IMR-90 (cell line): Measurements from ENCODE around the gene SAMD11. TPM values are rescaled to one million over a fixed set of nuclear protein-coding genes. Genes with fewer than 3 reads are reported as not detected.
A peak's percentile ranks its signal among the peaks of the same experiment; 100 is the strongest.

Experiments
- ATAC-seq: fragments of 200-7000 bp; cut with Tn5 transposase; 2 replicates; pipeline ENCODE4 v1.9.1; 2020; ENCODE audit warnings: low read depth, mild to moderate bottlenecking, moderate library complexity
- BruUV-seq: library from RNA; stranded (reverse); fragments of 400-500 nt; replicated peaks from 2 replicates; lab custom pipeline; 2021; lab: Mats Ljungman, UMichigan
- CTCF ChIA-PET: fragments of 300-600 bp; formaldehyde crosslinking; extraction: SDS; loops from one replicate; lab custom pipeline; 2021; ENCODE audit warnings: antibody characterized with exemption; lab: Yijun Ruan, JAX
- POLR2A ChIA-PET: fragments of 300-600 bp; sonication (Branson Sonifier 250); formaldehyde crosslinking; loops from one replicate; lab custom pipeline; 2022; ENCODE audit warnings: antibody characterized with exemption; ENCODE audit not compliant: unreplicated experiment; lab: Charles Lee
- DNase-seq: peaks from one replicate; pipeline ENCODE4 v3.0.0; 2013
- H2AFZ ChIP-seq: replicated peaks from 2 replicates; pipeline ENCODE3; 2013; ENCODE audit warnings: low read length, mild to moderate bottlenecking; ENCODE audit not compliant: poor library complexity
- H2AK5ac ChIP-seq: 2 replicates; pipeline ENCODE4 v1.6.1; 2013; ENCODE audit warnings: low read depth, low read length, inconsistent platforms
- H2AK9ac ChIP-seq: replicated peaks from 2 replicates; pipeline ENCODE3; 2013; ENCODE audit warnings: mild to moderate bottlenecking, low read depth, low read length, moderate library complexity; ENCODE audit not compliant: poor library complexity
- H2BK120ac ChIP-seq: 2 replicates; pipeline ENCODE4 v1.6.1; 2013; ENCODE audit warnings: low read depth, low read length, inconsistent platforms
- H2BK15ac ChIP-seq: 3 replicates; pipeline ENCODE4 v1.6.1; 2013; ENCODE audit warnings: low read depth, low read length, inconsistent platforms
- H2BK20ac ChIP-seq: 2 replicates; pipeline ENCODE4 v1.6.1; 2013; ENCODE audit warnings: low read depth, mild to moderate bottlenecking, inconsistent platforms, low read length, moderate library complexity
- H2BK5ac ChIP-seq: 2 replicates; pipeline ENCODE4 v1.6.1; 2013; ENCODE audit warnings: mild to moderate bottlenecking, low read depth, low read length, inconsistent platforms; ENCODE audit not compliant: poor library complexity, severe bottlenecking
- H3K14ac ChIP-seq: replicated peaks from 2 replicates; pipeline ENCODE4 v1.6.1; 2013; ENCODE audit warnings: low read depth, low read length, inconsistent platforms
- H3K18ac ChIP-seq: 2 replicates; pipeline ENCODE4 v1.6.1; 2013; ENCODE audit warnings: low read depth, low read length, control low read depth
- H3K23ac ChIP-seq: 2 replicates; pipeline ENCODE4 v1.6.1; 2013; ENCODE audit warnings: low read depth, low read length, inconsistent platforms
- H3K27ac ChIP-seq: 2 replicates; pipeline ENCODE4 v1.5.1; 2013; ENCODE audit warnings: mild to moderate bottlenecking, control low read depth, low read length; ENCODE audit not compliant: insufficient read depth
- H3K27me3 ChIP-seq: 2 replicates; pipeline ENCODE4 v1.6.1; 2013; ENCODE audit warnings: low read length; ENCODE audit not compliant: control insufficient read depth, insufficient read depth
- H3K36me3 ChIP-seq: 2 replicates; pipeline ENCODE4 v1.6.1; 2013; ENCODE audit warnings: low read length, mixed read lengths; ENCODE audit not compliant: control insufficient read depth, insufficient read depth
- H3K4ac ChIP-seq: 2 replicates; pipeline ENCODE4 v1.6.1; 2013; ENCODE audit warnings: low read depth, low read length, inconsistent platforms
- H3K4me1 ChIP-seq: 2 replicates; pipeline ENCODE4 v1.6.1; 2013; ENCODE audit warnings: low read length, mixed read lengths; ENCODE audit not compliant: control insufficient read depth, insufficient read depth
- H3K4me2 ChIP-seq: 2 replicates; pipeline ENCODE4 v1.6.1; 2013; ENCODE audit warnings: low read depth, mild to moderate bottlenecking, control low read depth, low read length, moderate library complexity
- H3K4me3 ChIP-seq: 2 replicates; pipeline ENCODE4 v1.5.1; 2013; ENCODE audit warnings: low read depth, mild to moderate bottlenecking, control low read depth, low read length, moderate library complexity; ENCODE audit not compliant: insufficient read depth
- H3K56ac ChIP-seq: 2 replicates; pipeline ENCODE4 v1.6.1; 2013; ENCODE audit warnings: low read length, inconsistent platforms; ENCODE audit not compliant: insufficient read depth; ENCODE audit errors: extremely low read depth
- H3K79me1 ChIP-seq, 2 experiments: 2 replicates each; pipeline ENCODE4 v1.6.1; 2013; ENCODE audit warnings: low read length in 2 of 2, inconsistent platforms in 1 of 2, low read depth in 1 of 2
- H3K9ac ChIP-seq: 2 replicates; pipeline ENCODE4 v1.6.1; 2013; ENCODE audit warnings: low read depth, low read length, control low read depth
- H3K9me1 ChIP-seq: 2 replicates; pipeline ENCODE4 v1.6.1; 2013; ENCODE audit warnings: low read length, inconsistent platforms; ENCODE audit not compliant: insufficient read depth
- H3K9me3 ChIP-seq: 2 replicates; pipeline ENCODE4 v1.6.1; 2013; ENCODE audit warnings: low read length; ENCODE audit not compliant: control insufficient read depth, insufficient read depth
- H4K20me1 ChIP-seq: 2 replicates; pipeline ENCODE4 v1.6.1; 2013; ENCODE audit warnings: low read length, inconsistent platforms; ENCODE audit not compliant: insufficient read depth
- H4K5ac ChIP-seq: 2 replicates; pipeline ENCODE4 v1.6.1; 2013; ENCODE audit warnings: mild to moderate bottlenecking, low read depth, low read length, control low read depth
- H4K8ac ChIP-seq, 2 experiments: 2 replicates each; pipeline ENCODE4 v1.6.1; 2013; ENCODE audit warnings: low read depth in 2 of 2, low read length in 2 of 2, control low read depth in 1 of 2, inconsistent platforms in 1 of 2
- H4K91ac ChIP-seq: 2 replicates; pipeline ENCODE4 v1.6.1; 2013; ENCODE audit warnings: low read depth, low read length, inconsistent platforms; ENCODE audit not compliant: insufficient read depth
- BHLHE40 ChIP-seq: fragments of 150-350 bp; IDR thresholded peaks from 2 replicates; pipeline ENCODE4 v1.6.1; 2016; ENCODE audit warnings: mild to moderate bottlenecking, low read depth, low read length
- CEBPB ChIP-seq: IDR thresholded peaks from 2 replicates; pipeline ENCODE4 v1.6.1; 2012; ENCODE audit warnings: low read depth, low read length, improper control_type of control experiment
- CHD1 ChIP-seq: IDR thresholded peaks from 2 replicates; pipeline ENCODE4 v1.6.1; 2012; ENCODE audit warnings: low read depth, low read length, improper control_type of control experiment
- CTCF ChIP-seq: conservative IDR thresholded peaks from 2 replicates; pipeline ENCODE4 v1.5.1; 2012; ENCODE audit warnings: mild to moderate bottlenecking, low read depth, low read length, improper control_type of control experiment
- ELK1 ChIP-seq: fragments of 150-350 bp; IDR thresholded peaks from 2 replicates; pipeline ENCODE4 v1.6.1; 2016; ENCODE audit warnings: low read depth, mild to moderate bottlenecking, low read length, moderate library complexity, borderline replicate concordance
- FOS ChIP-seq: fragments of 150-350 bp; IDR thresholded peaks from 2 replicates; pipeline ENCODE4 v1.6.1; 2016; ENCODE audit warnings: low read depth, low read length
- MAFK ChIP-seq: IDR thresholded peaks from 2 replicates; pipeline ENCODE4 v1.6.1; 2012; ENCODE audit warnings: low read depth, low read length, improper control_type of control experiment
- MAZ ChIP-seq: IDR thresholded peaks from 2 replicates; pipeline ENCODE4 v1.6.1; 2012; ENCODE audit warnings: low read depth, mild to moderate bottlenecking, low read length, improper control_type of control experiment, moderate library complexity, borderline replicate concordance
- MXI1 ChIP-seq: IDR thresholded peaks from 2 replicates; pipeline ENCODE4 v1.6.1; 2012; ENCODE audit warnings: low read depth, mild to moderate bottlenecking, low read length, moderate library complexity, borderline replicate concordance
- NFE2L2 ChIP-seq: fragments of 150-350 bp; IDR thresholded peaks from 2 replicates; pipeline ENCODE4 v1.6.1; 2016; ENCODE audit warnings: low read depth, mild to moderate bottlenecking, low read length
- POLR2A ChIP-seq: IDR thresholded peaks from 2 replicates; pipeline ENCODE4 v1.6.1; 2012; ENCODE audit warnings: mild to moderate bottlenecking, low read depth, low read length
- RAD21 ChIP-seq: IDR thresholded peaks from 2 replicates; pipeline ENCODE4 v1.6.1; 2012; ENCODE audit warnings: low read length, improper control_type of control experiment
- RCOR1 ChIP-seq: IDR thresholded peaks from 2 replicates; pipeline ENCODE4 v1.6.1; 2012; ENCODE audit warnings: mild to moderate bottlenecking, low read length, improper control_type of control experiment; ENCODE audit not compliant: insufficient replicate concordance
- RFX5 ChIP-seq: IDR thresholded peaks from 2 replicates; pipeline ENCODE4 v1.8.0; 2012; ENCODE audit warnings: low read depth, mild to moderate bottlenecking, low read length, moderate library complexity
- SMC3 ChIP-seq: fragments of 150-350 bp; IDR thresholded peaks from 2 replicates; pipeline ENCODE4 v1.6.1; 2016; ENCODE audit warnings: low read depth, mild to moderate bottlenecking, antibody characterized with exemption, low read length, moderate library complexity
- USF2 ChIP-seq: fragments of 150-350 bp; IDR thresholded peaks from 2 replicates; pipeline ENCODE4 v1.6.1; 2017; ENCODE audit warnings: mild to moderate bottlenecking, antibody characterized with exemption, low read length, low read depth
- WGBS, 2 experiments: methylation state at CpG; one replicate each; pipeline versions ENCODE4 v1.1.5 to v1.1.7; 2013; ENCODE audit warnings: missing lambda C conversion rate in 2 of 2; ENCODE audit not compliant: insufficient read length in 1 of 2; ENCODE audit errors: extremely low coverage in 2 of 2; 5-methylcytosine and 5-hydroxymethylcytosine counted together
- dilution Hi-C: fragments of 300-500 bp; cut with HindIII; formaldehyde crosslinking; loops from one replicate; pipeline ENCODE4 v1.14.3; 2018; ENCODE audit warnings: low sequenced_read_pairs; ENCODE audit not compliant: unreplicated experiment
- in situ Hi-C: fragments of 300-500 bp; cut with MboI; formaldehyde crosslinking; loops from 3 replicates; pipeline ENCODE4 v1.14.3; 2019; ENCODE audit warnings: low sequenced_read_pairs, inconsistent platforms, mixed read lengths
- intact Hi-C: fragments of 100-400 bp; cut with micrococcal nuclease; formaldehyde crosslinking; loops from 2 replicates; pipeline ENCODE4 v1.10.0; 2022
- polyA plus RNA-seq, 3 experiments: library from polyadenylated mRNA; depleted of rRNA; stranded (reverse); fragments of >200 nt; gene quantifications; 2 replicates each; pipeline ENCODE4 v1.2.3, GENCODE V29; 2012; ENCODE audit warnings: low replicate concordance in 1 of 3
- total RNA-seq: library from RNA; depleted of rRNA; stranded (reverse); fragments of >200 nt; gene quantifications from 2 replicates; pipeline ENCODE4 v1.2.3, GENCODE V29; 2012

SAMD11 gene
- total and polyA plus RNA-seq, 2 of the 4 experiments (the other 2 are of a cell fraction), result 5.9 to 22.9 TPM

- H3K9ac ChIP-seq, result no peak within 1 kb of the TSS
- peak within 1 kb of the TSS; percentile 37 for H2AK9ac ChIP-seq
- H3K36me3 ChIP-seq, result no peaks in the 10 kb centered on the region
- dilution Hi-C loops, result no loop called here
- H3K4me1 ChIP-seq, result no peaks in the 10 kb centered on the region
- no peaks in the 10 kb centered on the region for H3K9me1 ChIP-seq
- no peak within 1 kb of the TSS for H2BK15ac ChIP-seq
- H3K27ac ChIP-seq, result no peak within 1 kb of the TSS
- H2BK20ac ChIP-seq, result no peak within 1 kb of the TSS
- no peak within 1 kb of the TSS for H2BK120ac ChIP-seq
- H3K18ac ChIP-seq, result no peak within 1 kb of the TSS
- TF ChIP-seq ELK1 (no peak), NFE2L2 (no peak), MAFK (no peak), MXI1 (no peak), FOS (no peak), RFX5 (no peak), POLR2A (no peak; the same call in 1 of the 2 replicates), RCOR1 (no peak), CHD1 (no peak), CTCF (no peak), USF2 (no peak), SMC3 (no peak), RAD21 (no peak), CEBPB (no peak), BHLHE40 (no peak), MAZ (no peak)
- H3K27me3 ChIP-seq, result peaks cover 5% of the 10 kb centered on the region; the same call in 1 of the 2 replicates
- H3K56ac ChIP-seq, result no peak within 1 kb of the TSS
- no peak within 1 kb of the TSS for H4K5ac ChIP-seq
- no peaks in the 10 kb centered on the region for H3K79me1 ChIP-seq
- no peak within 1 kb of the TSS for H3K14ac ChIP-seq
- intact Hi-C loops, result loop anchor here (5.0 kb wide), 1 partner anchor 250 kb away; the partner anchor contains the start of genes B3GALT6 and SDF4
- in situ Hi-C loops, result no loop called here
- peak within 1 kb of the TSS; percentile 14 for H2AFZ ChIP-seq
- no peak within 1 kb of the TSS for H3K23ac ChIP-seq
- no peak within 1 kb of the TSS for H3K4me3 ChIP-seq
- CTCF ChIA-PET, result no interaction called here
- no peak for DNase-seq
- POLR2A ChIA-PET, result no interaction called here
- no peak within 1 kb of the TSS for H4K8ac ChIP-seq
- H3K4ac ChIP-seq, result no peak within 1 kb of the TSS
- ATAC-seq, result no peak
- no peak within 1 kb of the TSS for H2BK5ac ChIP-seq
- BruUV-seq, result no TSS peak
- no peak within 1 kb of the TSS for H3K4me2 ChIP-seq
- H3K9me3 ChIP-seq, result no peaks in the 10 kb centered on the region
- no peak within 1 kb of the TSS for H4K91ac ChIP-seq
- H2AK5ac ChIP-seq, result no peak within 1 kb of the TSS; the same call in 1 of the 2 replicates
- WGBS, 2 experiments, result 72% methylated on average over 20 of the region's 28 CpGs; no CpG with 5 or more reads in 1 of the 2 experiments
- H4K20me1 ChIP-seq, result no peaks in the 10 kb centered on the region; the same call in 1 of the 2 replicates
These were observed 58.3 kb downstream of the SAMD11 start, which contains the start of gene PERM1 for GRCh38 chr1:981955-982558. Gene PERM1, minus strand, starts transcription at chr1:982093. Its CDS starts 1,064 bp downstream, at chr1:981029.
